Measurements from ENCODE around the gene TAPBPL.

The TAPBPL gene

DNA sequence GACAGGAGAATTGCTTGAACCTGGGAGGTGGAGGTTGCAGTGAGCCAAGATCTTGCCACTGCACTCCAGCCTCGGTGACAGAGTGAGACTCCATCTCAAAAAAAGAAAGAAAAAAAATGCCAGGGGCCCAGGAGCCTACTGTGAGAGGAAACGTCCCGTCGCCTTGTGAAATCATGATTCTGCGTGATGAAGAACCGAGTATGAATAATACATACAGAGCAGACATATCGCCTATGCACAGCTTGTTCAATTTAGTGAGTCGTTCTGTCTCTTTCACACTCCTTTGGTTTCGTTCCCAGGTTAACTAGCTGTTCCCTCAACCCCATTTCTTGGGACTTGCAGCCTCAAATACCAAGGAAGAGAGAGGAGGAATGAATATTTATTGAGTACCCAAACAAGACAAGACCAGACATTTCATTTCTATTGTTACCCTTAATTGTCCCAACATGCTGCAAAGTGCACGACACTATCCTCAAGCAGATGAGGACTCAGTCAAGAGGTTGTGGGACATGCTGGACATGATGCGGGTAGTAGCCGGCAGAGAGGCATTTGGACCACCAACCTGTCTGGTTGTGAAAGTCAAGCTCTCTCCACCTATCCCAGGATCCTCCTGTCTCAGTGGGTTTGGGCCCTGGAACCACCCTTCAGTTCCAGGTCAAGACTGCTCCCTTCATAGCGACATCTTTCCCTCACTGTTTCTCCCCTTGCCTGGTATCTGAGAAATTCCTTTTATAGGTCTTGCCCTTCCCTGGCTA, 15.7 kb upstream of the TAPBPL start:
- no peak for DNase-seq

- no peak for DNase-seq
These were observed 14.3 kb upstream of the TAPBPL start for GRCh38 chr12:6437586-6437985.

DNA sequence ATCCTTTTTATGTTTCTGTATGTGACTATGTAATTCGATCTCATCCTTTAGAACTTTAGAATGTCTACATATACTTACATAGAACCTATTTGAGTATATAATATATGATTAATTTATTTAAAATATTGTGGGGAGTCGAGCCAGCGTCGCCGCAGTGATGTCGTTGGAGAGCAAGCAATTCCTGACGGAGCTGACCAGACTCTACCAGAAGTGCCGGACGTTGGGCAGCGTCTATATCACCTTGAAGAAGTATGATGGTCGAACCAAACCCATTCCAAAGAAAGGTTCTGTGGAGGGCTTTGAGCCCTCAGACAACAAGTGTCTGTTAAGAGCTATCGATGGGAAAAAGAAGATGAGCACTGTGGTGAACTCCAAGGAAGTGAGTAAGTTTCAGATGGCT, 13.5 kb upstream of the TAPBPL start:
- no peak for DNase-seq

DNA sequence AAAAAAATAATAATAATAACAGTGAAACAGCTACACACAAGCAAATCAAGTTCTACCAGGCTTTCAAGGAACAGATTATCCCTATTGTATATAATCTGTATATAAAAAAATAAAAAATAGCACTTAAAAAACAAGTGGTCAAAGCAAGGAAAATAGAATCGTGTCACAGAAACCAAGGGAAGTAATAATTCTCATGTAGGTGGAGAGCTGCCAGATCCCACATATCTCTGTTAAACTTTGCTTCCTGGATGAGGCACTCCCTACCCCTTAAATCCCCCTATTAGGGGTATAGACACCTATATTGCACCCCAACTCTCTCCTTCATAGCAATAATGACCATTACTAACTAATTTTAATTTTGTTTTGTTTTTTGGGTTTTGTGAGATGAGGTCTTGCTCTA, 11.5 kb upstream of the TAPBPL start:
- no peak for DNase-seq

- no peak for DNase-seq
These were observed 9.0 kb upstream of the TAPBPL start for GRCh38 chr12:6442836-6443235.

DNA sequence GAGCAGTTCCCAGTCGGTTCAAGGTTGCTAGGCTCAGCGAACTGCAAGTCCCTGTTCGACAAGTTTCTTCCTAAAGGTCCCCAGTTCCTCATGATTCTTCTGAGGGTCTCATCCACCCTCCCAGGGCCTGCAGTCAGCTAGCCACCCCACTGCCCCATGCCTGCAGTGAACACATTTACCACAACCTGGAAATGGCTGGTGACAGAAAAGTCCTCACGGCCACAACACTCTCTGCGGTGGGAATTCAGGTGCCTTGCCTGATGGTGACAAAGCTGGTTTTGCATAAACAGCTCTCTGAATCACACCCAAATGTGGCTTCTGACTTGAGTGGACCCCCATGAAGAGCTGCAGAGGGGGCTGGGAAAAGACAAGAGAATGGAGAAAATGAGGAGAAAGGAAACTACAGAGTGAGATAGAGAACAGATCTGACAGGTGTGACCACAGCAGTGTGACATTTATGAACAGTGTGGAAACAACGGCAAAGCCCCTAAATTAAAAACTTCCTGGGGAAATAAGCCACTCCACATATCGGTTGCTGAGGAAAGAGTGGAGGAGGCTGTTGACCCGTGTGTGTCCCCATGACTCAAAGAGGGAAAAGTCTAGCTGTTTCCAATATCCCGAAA, 8.4 kb upstream of the TAPBPL start:
- DNase-seq = no peak

DNA sequence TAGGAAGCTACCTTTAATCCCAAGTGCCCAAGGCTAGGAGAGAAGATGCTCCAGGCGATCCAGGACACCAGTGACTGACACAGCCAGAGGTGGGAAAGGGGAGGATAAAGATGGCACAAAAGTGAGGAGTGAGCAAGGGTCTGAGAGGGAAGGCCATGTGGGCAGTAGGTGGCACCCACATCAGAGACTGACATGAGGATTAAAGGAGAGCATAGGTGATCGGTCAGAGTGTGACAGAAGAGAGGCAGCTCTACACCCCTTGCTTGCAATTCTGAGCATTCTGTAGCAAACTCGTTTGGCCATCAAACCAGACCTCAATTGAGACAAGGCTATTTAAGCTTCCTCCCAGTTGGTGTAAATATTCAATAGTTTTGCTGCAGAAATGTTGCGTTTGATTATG, 7.8 kb upstream of the TAPBPL start:
- no peak for DNase-seq

DNA sequence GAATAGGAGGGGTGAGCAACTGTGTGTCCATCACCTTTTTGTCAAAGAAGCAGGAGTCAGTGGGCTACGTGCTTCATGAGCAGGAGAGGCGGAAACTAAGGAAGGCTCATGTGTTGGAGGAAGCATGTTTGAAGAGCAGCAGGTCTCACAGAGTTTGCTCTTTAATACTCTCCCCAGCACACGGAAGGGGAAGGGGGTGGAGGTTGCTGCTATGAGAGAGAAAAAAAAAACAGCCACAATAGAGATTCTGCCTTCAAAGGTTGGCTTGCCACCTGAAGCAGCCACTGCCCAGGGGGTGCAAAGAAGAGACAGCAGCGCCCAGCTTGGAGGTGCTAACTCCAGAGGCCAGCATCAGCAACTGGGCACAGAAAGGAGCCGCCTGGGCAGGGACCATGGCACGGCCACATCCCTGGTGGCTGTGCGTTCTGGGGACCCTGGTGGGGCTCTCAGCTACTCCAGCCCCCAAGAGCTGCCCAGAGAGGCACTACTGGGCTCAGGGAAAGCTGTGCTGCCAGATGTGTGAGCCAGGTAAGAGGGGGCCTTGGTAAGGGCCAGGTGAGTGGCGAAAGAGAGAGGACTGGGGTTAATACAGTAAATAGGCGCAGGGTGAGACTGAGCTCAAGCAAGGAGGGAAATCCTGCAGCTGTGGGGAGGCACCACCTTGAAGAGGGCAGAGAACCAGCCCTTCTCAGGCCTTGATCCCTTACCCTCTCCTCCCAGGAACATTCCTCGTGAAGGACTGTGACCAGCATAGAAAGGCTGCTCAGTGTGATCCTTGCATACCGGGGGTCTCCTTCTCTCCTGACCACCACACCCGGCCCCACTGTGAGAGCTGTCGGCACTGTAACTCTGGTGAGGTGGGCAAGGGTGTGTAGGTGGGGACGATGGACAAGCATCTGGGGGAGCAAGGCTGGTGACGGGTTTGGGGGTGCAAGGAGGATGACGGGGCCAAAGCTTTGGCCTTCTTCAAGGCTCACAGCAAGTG, 6.8 kb upstream of the TAPBPL start, which contains the start of gene CD27:
Gene CD27, plus strand, starts transcription at position 252 of the 985 bp plus-strand sequence. Its CDS starts 141 bp downstream, at position 393.
- DNase-seq = peak in 1 of 51 donors; percentile 100

DNA sequence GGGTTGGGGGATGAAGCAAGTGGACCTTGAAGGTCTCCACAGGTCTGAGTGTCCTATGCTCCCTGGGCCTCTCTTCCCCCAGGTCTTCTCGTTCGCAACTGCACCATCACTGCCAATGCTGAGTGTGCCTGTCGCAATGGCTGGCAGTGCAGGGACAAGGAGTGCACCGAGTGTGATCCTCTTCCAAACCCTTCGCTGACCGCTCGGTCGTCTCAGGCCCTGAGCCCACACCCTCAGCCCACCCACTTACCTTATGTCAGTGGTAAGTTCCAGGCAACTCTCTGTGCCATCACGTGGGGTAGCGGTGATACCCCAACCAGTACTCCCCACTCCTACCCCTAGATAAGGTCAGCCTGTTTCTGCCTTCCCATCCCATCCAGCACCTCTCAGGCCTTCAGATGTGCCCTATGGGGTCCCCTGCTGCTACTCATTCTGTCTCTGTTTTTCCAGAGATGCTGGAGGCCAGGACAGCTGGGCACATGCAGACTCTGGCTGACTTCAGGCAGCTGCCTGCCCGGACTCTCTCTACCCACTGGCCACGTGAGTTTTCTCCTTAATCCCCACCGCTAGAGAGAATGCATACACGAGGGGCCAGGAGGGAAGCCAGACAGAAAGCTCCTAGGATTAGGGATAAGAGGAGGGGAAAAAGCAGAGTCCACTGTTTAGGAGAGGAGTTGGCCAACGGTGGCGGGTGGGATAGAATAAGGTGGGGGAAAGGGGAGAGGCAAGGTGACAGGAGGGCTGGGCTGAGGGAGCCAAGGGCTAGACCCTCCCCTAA, 1.6 kb upstream of the TAPBPL start:
- DNase-seq = peak in 1 of 51 donors; percentile 28

DNA sequence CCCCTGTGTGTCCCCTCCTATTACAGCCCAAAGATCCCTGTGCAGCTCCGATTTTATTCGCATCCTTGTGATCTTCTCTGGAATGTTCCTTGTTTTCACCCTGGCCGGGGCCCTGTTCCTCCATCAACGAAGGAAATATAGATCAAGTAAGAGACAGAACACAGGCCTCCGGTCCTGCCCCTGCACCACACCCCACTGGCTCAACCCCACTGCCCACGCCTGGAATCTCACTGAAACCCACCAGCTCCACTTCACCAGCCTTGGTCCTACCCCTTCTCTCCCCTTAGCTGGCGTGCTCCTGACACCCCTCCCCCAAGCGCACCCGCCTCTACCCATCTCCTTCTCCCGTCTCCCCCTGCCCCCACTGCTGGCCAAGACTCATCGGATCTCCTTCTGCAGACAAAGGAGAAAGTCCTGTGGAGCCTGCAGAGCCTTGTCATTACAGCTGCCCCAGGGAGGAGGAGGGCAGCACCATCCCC, 934 bp upstream of the TAPBPL start:
- DNase-seq = peak in 11 of 51 donors; percentile 41 to 80 (median 61)

- DNase-seq = peak in 28 of 51 donors; percentile 17 to 84 (median 61)
These were observed 552 bp downstream of the TAPBPL start for GRCh38 chr12:6452245-6452943.

GRCh38 chr12:6452944-6453630, 1.2 kb downstream of the TAPBPL start:
- peak in 3 of 51 donors; percentile 28 to 30 (median 29) for DNase-seq

- no peak for DNase-seq
These were observed 5.5 kb downstream of the TAPBPL start for GRCh38 chr12:6457220-6457945.

GRCh38 chr12:6458281-6459003, 6.6 kb downstream of the TAPBPL start:
- DNase-seq = no peak

GRCh38 chr12:6459004-6459337, 7.1 kb downstream of the TAPBPL start:
- no peak for DNase-seq

DNA sequence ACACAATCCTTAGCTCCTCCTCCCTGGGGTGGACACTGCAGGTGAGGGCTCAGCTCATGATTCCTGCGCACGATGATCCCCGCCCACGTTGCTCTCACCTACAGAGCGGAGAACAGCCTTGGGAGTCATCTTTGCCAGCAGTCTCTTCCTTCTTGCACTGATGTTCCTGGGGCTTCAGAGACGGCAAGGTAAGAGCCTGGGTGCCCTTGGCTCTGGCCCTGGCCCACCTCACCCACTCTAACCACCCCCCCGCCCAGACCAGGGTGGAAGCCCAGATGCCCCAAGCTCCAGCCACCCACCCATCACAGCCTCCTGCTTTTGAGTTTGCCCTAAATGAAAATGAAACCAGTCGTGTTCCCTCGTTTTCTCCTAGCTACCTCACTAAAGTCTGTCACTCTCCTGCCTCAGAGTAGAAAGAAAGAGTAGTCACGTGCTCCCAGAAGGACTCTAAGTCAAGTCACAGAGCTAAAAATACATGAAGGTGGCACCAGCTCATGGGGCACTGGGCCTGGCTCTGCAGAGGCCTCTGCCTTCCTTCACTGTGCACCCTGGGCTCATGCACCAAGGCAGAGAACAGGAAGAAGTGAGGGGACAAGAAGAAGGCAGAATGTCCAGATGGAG, 9.0 kb downstream of the TAPBPL start:
- no peak for DNase-seq

GRCh38 chr12:6461401-6462233, 9.8 kb downstream of the TAPBPL start:
- peak in 32 of 51 donors; percentile 8 to 72 (median 39) for DNase-seq
